ENCODE results near the gene SMG6.

The SMG6 gene

DNA sequence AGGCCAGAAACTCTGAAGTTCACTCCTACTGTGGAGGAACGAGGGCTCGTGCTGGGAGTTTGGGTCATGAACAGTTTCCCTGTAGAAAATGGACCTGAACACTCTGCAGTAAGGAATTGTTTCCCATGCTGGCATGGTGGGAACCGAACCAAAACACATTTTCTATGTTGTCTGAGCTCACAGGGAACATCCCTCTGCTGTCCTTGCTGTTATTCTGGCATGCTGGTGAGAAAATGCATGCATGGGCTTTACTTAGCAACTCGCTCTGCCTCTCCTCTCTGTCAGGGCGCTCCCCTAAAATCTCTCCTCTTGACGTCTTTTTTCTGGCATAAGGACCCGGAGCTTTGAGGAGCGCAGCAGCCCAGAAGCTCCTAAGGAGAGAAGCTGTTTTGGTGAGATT lies 283.9 kb downstream of the SMG6 start:
- no peak for DNase-seq (ENCODE audit: low read depth)
- TF ChIP-seq CTCF (IDR thresholded peaks at IDR 0.05; ENCODE audit: low read depth, low read length), result no peak
- TF ChIP-seq MAX (IDR thresholded peaks at IDR 0.05; ENCODE audit: low read depth, low read length), result no peak
- TF ChIP-seq POLR2A (IDR thresholded peaks at IDR 0.05; ENCODE audit: extremely low read depth, insufficient read length), result no peak
- TF ChIP-seq MYC (IDR thresholded peaks at IDR 0.05; ENCODE audit: low read depth, low read length), result no peak
- H3K4me3 ChIP-seq (ENCODE audit: low read depth, low read length), result no peak overlapping the region

DNA sequence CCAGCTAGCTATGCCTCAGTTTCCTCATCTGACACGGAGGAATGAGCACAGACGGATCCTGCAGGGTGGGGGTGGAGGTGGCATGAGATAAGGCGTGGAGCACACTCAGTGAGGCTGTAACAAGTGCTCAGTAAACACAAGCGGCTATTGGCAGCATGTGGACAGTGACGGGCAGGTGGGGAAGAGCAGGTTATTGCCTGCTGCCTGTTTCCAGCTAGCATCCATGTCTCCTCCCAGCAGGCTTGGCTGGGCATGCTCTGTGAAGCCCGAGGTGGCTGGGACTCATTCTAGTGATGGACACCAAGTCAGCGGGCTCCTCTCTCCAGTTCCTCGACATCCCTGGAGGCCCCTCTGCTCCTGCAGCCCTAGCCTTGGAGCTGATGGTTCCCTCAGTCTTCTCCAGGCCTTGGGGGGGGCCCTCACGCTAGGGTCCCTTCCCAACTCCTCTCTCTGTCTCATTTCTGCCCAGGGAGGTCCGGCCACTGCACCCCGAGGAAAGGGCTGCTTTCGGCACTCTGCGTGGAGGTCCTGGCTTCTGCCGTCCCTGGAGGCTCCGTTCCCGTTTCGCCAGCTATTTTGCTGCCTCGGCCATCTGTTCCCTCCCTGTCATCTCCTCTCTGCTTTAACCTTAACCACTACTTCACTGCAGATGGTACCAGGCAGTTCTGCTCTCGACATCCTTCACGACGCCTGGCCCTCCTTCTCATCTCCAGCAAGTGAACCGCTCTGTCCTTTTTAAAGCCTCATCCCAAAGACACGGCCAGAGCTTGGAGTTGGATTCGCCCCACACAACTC lies 284.7 kb downstream of the SMG6 start:
- no peak overlapping the region for H3K4me3 ChIP-seq (ENCODE audit: low read depth, low read length)
- no peak for DNase-seq (ENCODE audit: low read depth)
- TF ChIP-seq CTCF (IDR thresholded peaks at IDR 0.05; ENCODE audit: low read depth, low read length), result no peak
- TF ChIP-seq MYC (IDR thresholded peaks at IDR 0.05; ENCODE audit: low read depth, low read length), result no peak
- no peak for TF ChIP-seq POLR2A (IDR thresholded peaks at IDR 0.05; ENCODE audit: extremely low read depth, insufficient read length)
- TF ChIP-seq MAX (IDR thresholded peaks at IDR 0.05; ENCODE audit: low read depth, low read length), result no peak

- no peak for DNase-seq (ENCODE audit: low read depth)
These were observed 286.2 kb downstream of the SMG6 start for GRCh38 chr17:2017274-2017941.

DNA sequence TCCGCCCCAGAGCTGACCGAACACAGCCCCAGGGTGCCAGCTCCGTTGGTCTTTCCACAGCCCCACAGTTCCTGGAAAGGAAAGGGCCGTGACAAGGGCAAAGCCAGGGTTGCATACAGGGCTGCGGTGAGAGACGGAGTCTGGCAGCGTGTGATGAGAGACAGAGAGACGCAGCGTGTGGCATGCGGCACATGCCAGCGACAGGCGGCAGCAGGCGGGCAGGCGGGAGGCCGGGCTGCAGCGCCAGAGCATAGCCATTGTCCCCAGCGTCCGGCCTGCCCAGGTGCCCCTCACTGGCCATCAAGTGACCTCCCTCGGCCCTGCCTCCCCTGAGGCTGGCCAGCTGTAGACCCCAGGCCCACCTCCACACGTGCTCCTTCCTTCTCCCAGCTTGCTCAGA lies 287.1 kb downstream of the SMG6 start:
- DNase-seq (ENCODE audit: low read depth), result no peak
- TF ChIP-seq MAX (IDR thresholded peaks at IDR 0.05; ENCODE audit: low read depth, low read length) (no peak), MYC (IDR thresholded peaks at IDR 0.05; ENCODE audit: low read depth, low read length) (no peak), CTCF (IDR thresholded peaks at IDR 0.05; ENCODE audit: low read depth, low read length) (no peak), POLR2A (IDR thresholded peaks at IDR 0.05; ENCODE audit: extremely low read depth, insufficient read length) (no peak)
- no peak overlapping the region for H3K4me3 ChIP-seq (ENCODE audit: low read depth, low read length)

More at GRCh38 chr17:2017274-2017941, 286.2 kb downstream of the SMG6 start:
- TF ChIP-seq CTCF (IDR thresholded peaks at IDR 0.05; ENCODE audit: low read depth, low read length) (no peak), MAX (IDR thresholded peaks at IDR 0.05; ENCODE audit: low read depth, low read length) (no peak), POLR2A (IDR thresholded peaks at IDR 0.05; ENCODE audit: extremely low read depth, insufficient read length) (no peak), MYC (IDR thresholded peaks at IDR 0.05; ENCODE audit: low read depth, low read length) (no peak)
- H3K4me3 ChIP-seq (ENCODE audit: low read depth, low read length), result no peak overlapping the region

- DNase-seq (ENCODE audit: low read depth), result no peak
- H3K4me3 ChIP-seq (ENCODE audit: low read depth, low read length), result no peak overlapping the region
- TF ChIP-seq CTCF (IDR thresholded peaks at IDR 0.05; ENCODE audit: low read depth, low read length) (no peak), POLR2A (IDR thresholded peaks at IDR 0.05; ENCODE audit: extremely low read depth, insufficient read length) (no peak), MYC (IDR thresholded peaks at IDR 0.05; ENCODE audit: low read depth, low read length) (no peak), MAX (IDR thresholded peaks at IDR 0.05; ENCODE audit: low read depth, low read length) (no peak)
These were observed 288.3 kb downstream of the SMG6 start for GRCh38 chr17:2015314-2015713.
